ENCODE data around the gene SIN3B.

The SIN3B gene

DNA sequence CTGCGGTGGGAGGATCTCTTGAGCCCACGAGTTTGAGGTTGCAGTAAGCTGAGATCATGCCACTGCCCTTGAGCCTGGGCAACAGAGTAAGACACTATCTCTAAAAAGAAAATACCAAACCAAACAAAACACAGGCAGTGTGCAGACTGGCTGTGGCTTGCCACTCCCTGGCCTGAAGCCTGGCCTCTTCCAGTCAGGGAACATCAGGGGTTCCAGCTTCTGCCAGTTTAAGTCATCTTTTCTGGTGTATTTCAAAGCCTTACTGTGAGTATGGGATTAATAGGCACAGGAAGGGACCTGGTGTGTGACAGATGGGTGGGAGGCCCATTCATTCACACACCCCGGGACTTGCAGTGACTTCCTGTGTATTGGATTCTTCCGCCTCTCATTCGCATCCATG, 32.6 kb downstream of the SIN3B start:
- no peak for DNase-seq (ENCODE audit: low read depth)
- TF ChIP-seq, protein P1, sequence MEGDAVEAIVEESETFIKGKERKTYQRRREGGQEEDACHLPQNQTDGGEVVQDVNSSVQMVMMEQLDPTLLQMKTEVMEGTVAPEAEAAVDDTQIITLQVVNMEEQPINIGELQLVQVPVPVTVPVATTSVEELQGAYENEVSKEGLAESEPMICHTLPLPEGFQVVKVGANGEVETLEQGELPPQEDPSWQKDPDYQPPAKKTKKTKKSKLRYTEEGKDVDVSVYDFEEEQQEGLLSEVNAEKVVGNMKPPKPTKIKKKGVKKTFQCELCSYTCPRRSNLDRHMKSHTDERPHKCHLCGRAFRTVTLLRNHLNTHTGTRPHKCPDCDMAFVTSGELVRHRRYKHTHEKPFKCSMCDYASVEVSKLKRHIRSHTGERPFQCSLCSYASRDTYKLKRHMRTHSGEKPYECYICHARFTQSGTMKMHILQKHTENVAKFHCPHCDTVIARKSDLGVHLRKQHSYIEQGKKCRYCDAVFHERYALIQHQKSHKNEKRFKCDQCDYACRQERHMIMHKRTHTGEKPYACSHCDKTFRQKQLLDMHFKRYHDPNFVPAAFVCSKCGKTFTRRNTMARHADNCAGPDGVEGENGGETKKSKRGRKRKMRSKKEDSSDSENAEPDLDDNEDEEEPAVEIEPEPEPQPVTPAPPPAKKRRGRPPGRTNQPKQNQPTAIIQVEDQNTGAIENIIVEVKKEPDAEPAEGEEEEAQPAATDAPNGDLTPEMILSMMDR (IDR thresholded peaks at IDR 0.05; ENCODE audit: insufficient read depth, low read depth, low read length, missing control alignments): no peak
- H3K4me3 ChIP-seq (ENCODE audit: low read depth, low read length): no peak overlapping the region

DNA sequence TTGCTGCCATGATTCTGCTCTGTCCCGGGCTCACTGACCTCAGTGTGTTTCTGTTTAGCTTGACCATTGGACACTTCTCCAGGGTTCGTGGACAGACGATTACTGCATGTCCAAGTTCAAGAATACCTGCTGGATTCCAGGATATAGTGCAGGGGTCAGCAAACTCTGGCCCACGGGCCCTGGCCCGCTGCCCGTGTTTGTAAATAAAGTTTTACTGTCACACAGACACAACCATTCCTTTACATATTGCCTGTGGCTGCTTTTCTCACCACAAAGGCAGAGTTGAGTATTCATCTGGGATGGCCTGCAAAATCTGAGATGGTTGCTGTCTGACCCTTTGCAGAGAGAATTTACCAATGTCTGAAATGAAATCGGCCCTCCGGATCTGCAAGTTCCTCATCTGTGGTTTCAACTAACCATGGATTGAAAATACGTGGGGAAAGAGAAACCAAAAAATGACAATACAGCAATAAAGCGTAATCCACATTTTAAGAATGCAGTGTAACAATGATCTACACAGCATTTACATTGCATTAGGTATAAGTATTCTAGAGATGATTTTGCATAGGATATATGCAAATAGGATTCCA, 33.7 kb downstream of the SIN3B start:
- TF ChIP-seq, protein P1 (IDR thresholded peaks at IDR 0.05; ENCODE audit: insufficient read depth, low read depth, low read length, missing control alignments): no peak

DNA sequence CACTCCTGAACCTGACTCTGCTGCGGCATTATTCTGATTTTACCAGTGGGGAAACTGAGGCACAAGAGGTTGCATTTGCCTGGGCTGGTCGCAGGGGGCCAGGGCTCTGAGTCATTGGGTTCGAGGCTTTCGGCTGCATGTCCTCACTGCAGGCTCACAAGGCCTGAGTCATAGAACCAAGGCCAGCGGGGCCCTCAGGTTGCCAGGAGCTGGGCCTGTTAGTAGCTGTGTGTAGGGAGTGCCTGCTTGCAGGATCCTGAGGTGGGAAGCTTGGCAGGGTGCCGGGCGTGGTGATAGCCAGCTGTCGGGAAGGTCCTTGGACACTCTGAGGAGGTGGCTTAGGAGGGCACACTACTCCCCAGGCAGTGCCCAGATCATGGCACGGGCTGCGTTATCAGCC, 38.0 kb downstream of the SIN3B start:
- H3K4me3 ChIP-seq (ENCODE audit: low read depth, low read length): no peak overlapping the region
- DNase-seq (ENCODE audit: low read depth): no peak
- TF ChIP-seq, protein P1 (IDR thresholded peaks at IDR 0.05; ENCODE audit: insufficient read depth, low read depth, low read length, missing control alignments): no peak

More for the DNA sequence above, 33.7 kb downstream of the SIN3B start:
- DNase-seq (ENCODE audit: low read depth): no peak
- no peak overlapping the region for H3K4me3 ChIP-seq (ENCODE audit: low read depth, low read length)

DNA sequence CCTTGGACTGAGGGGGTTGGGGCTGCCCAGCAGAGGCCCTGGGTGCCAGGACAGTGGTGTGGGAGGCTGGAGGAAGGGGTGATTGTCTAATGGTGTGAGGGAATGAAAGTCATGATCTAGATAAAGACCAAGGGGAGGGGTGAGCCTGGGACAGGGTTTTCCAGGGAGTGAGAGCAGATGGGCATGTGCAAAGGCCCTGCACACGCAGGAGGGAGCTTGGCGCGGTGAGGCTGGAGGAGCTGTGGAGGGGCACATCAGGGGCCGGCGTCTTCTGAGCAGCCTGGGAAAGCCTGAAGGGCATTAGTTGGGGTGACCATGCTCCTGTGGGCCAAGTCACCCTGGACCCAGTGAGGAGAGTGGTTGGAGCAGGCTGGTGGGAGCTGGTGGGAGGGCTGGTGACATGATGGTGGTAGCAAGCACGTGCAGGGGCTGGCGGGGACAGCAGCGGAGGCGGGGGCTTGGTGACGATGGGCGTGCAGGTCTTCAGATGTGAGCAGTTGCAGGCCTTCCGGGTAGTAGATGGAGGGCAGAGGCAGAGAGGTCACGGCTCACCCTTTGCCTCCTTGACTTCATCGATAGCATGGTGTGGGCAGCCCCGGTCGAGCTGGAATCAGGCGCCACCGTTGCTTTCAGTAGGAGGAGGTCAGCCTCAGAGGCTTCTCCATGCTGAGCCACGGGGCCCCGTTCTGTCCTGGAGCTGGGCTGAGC, 39.4 kb downstream of the SIN3B start:
- no peak overlapping the region for H3K4me3 ChIP-seq (ENCODE audit: low read depth, low read length)
- DNase-seq (ENCODE audit: low read depth): no peak
- TF ChIP-seq, protein P1 (IDR thresholded peaks at IDR 0.05; ENCODE audit: insufficient read depth, low read depth, low read length, missing control alignments): no peak

DNA sequence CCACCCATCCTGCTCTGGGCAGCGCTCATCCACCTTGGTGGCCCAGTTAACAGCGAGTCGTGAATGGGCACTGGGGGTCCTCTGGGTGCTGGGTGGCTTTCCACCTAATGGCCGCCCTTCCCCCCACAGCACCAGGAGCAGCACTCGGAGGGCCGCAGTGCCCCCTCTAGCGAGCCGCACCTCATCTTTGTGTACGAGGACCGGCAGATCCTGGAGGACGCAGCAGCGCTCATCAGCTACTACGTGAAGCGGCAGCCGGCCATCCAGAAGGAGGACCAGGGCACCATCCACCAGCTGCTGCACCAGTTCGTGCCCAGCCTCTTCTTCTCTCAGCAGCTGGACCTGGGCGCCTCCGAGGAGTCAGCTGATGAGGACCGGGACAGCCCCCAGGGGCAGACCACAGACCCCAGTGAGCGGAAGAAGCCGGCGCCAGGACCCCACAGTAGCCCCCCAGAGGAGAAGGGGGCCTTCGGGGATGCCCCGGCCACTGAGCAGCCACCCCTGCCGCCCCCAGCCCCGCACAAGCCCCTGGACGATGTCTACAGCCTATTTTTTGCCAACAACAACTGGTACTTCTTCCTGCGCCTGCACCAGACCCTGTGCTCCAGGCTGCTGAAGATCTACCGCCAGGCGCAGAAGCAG, 40.3 kb downstream of the SIN3B start:
- DNase-seq (ENCODE audit: low read depth): no peak
- no peak overlapping the region for H3K4me3 ChIP-seq (ENCODE audit: low read depth, low read length)
- TF ChIP-seq, protein P1 (IDR thresholded peaks at IDR 0.05; ENCODE audit: insufficient read depth, low read depth, low read length, missing control alignments): no peak

DNA sequence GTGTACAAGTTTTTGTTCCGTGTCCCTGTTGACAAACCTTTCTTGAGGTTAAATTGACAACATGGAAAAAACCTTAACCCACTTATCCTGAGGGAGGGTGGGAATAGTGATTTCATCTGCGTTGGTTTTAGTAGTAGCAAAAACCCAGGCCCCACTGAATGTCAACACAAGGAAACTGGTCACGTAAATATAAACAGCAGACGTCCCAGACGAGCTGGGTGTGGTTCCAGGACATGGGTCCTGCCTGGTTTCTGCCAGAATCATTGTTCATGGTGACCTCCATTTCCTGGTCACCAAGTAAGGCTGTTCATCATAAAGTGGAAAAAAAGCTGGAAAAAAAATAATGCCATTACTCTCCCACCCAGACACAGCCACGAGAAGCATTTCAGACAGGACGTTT, 42.7 kb downstream of the SIN3B start:
- TF ChIP-seq, protein P1 (IDR thresholded peaks at IDR 0.05; ENCODE audit: insufficient read depth, low read depth, low read length, missing control alignments): no peak
- DNase-seq (ENCODE audit: low read depth): no peak
- H3K4me3 ChIP-seq (ENCODE audit: low read depth, low read length): no peak overlapping the region
